Measurements from ENCODE around the gene BMP3.

Gene BMP3

GRCh38 chr4:81106150-81106549 is 75.6 kb downstream of the BMP3 start:
- no peak for DNase-seq (ENCODE audit: low read depth)
